Kidney (tissue), 14 donors: Measurements from ENCODE around the gene C10orf95. TPM values are rescaled to one million over a fixed set of nuclear protein-coding genes. Genes with fewer than 3 reads are reported as not detected.

Experiments used
- DNase-seq, 5 donors: peaks; one replicate each; pipeline ENCODE4 v3.0.0-alpha.2; 2013 to 2020
- FAIRE-seq: peaks from 2 replicates; lab custom pipeline; 2012; peaks lifted over from hg19 to GRCh38; lab: Jason Lieb, UNC
- H3K27ac ChIP-seq, 2 donors: one replicate each; pipeline ENCODE4 v1.7.0; 2013; ENCODE audit warnings: low read depth in 2 of 2, low read length in 2 of 2, inconsistent platforms in 1 of 2
- H3K27me3 ChIP-seq: one replicate; pipeline ENCODE4 v1.7.1; 2013; ENCODE audit warnings: low read length, inconsistent platforms; ENCODE audit not compliant: control insufficient read depth, insufficient read depth
- H3K36me3 ChIP-seq, 3 donors: one replicate each; pipeline versions ENCODE4 v1.7.0 to v1.7.1; 2013; ENCODE audit warnings: low read length in 3 of 3, control low read depth in 1 of 3, inconsistent platforms in 1 of 3; ENCODE audit not compliant: insufficient read depth in 3 of 3, control insufficient read depth in 2 of 3
- H3K4me1 ChIP-seq, 3 donors: one replicate each; pipeline versions ENCODE4 v1.7.0 to v1.7.1; 2013; ENCODE audit warnings: low read length in 3 of 3, inconsistent platforms in 1 of 3, low read depth in 1 of 3; ENCODE audit not compliant: control insufficient read depth in 2 of 3, insufficient read depth in 2 of 3
- H3K4me3 ChIP-seq, 3 donors: one replicate each; pipeline versions ENCODE4 v1.7.0 to v1.8.1; 2013; ENCODE audit warnings: low read length in 3 of 3, control low read depth in 1 of 3, inconsistent platforms in 1 of 3
- H3K9ac ChIP-seq, 3 donors: one replicate each; pipeline versions ENCODE4 v1.7.0 to v1.7.1; 2013; ENCODE audit warnings: low read length in 3 of 3, control low read depth in 1 of 3, inconsistent platforms in 1 of 3
- H3K9me3 ChIP-seq, 3 donors: one replicate each; pipeline versions ENCODE4 v1.7.0 to v1.7.1; 2013; ENCODE audit warnings: low read length in 3 of 3, control low read depth in 1 of 3, inconsistent platforms in 1 of 3; ENCODE audit not compliant: control insufficient read depth in 2 of 3, insufficient read depth in 1 of 3
- intact Hi-C: fragments of 100-400 bp; cut with DNase I; formaldehyde crosslinking; loops from one replicate; pipeline ENCODE4 v1.11.1; 2022
- polyA plus RNA-seq: library from polyadenylated mRNA; stranded (reverse); fragments of 350-450 nt; fragmentation: Illumina TruSeq; extraction: RNeasy Lipid Tissue Mini Kit (QIAGEN cat#74804); gene quantifications from one replicate; pipeline ENCODE4 v1.2.3, GENCODE V29; 2014; ENCODE audit warnings: low read depth, low replicate concordance; ENCODE audit not compliant: insufficient read depth
- total RNA-seq: library from RNA; stranded (reverse); fragmentation: NEBNext Ultra II Directional; extraction: Animal tissue kit (Norgen Biotek cat#: 25700); gene quantifications from one replicate; pipeline ENCODE4 v1.2.1, GENCODE V29; 2021
- TF ChIP-seq, protein P1 (sequence below): IDR thresholded peaks from 3 replicates; pipeline ENCODE4 v1.5.1; 2012; ENCODE audit warnings: mild to moderate bottlenecking, moderate library complexity, borderline replicate concordance; ENCODE audit not compliant: insufficient read depth; ENCODE audit errors: extremely low read depth
- donor health status: control.
- donor health status: control.
- donor health status: control.
- donor health status: control.
- donor health status: control.
- donor health status: DM: yes; HTN: yes; CAD: no.
- donor health status: Normal renal cell carcinoma (clear cell type).

Gene C10orf95
- total and polyA plus RNA-seq, 2 donors from 2014 or later, result 0.62 to 2.7 TPM

DNA sequence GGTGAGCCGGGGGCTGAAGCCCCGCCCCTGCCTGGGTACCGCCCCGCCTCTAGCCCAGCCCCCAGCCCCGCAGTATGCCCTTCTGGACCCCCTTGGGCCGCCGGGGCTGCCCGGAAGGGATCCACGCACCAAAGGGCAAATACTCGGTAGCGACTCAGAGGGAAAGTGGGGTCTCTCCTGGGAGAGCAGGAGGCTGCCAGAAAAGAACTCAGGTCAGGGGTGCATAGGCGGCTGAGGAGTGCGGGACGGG lies 29.9 kb downstream of the C10orf95 start:
- Histone ChIP-seq H3K27me3 (peaks cover 3% of the 10 kb centered on the region), H3K4me1 (peaks cover 0 to 29% (median 11%) of the 10 kb centered on the region in 3 donors), H3K27ac (peak overlapping the region; percentile 80 to 93), H3K4me3 (peak overlapping the region; percentile 78 to 98 (median 96)), H3K9ac (peak overlapping the region; percentile 30 to 81 (median 74)), H3K36me3 (peaks cover 0 to 11% (median 0%) of the 10 kb centered on the region in 3 donors), H3K9me3 (no peaks in the 10 kb centered on the region)
- intact Hi-C loops, result no loop called here
- no peak for FAIRE-seq
- TF ChIP-seq, protein P1, sequence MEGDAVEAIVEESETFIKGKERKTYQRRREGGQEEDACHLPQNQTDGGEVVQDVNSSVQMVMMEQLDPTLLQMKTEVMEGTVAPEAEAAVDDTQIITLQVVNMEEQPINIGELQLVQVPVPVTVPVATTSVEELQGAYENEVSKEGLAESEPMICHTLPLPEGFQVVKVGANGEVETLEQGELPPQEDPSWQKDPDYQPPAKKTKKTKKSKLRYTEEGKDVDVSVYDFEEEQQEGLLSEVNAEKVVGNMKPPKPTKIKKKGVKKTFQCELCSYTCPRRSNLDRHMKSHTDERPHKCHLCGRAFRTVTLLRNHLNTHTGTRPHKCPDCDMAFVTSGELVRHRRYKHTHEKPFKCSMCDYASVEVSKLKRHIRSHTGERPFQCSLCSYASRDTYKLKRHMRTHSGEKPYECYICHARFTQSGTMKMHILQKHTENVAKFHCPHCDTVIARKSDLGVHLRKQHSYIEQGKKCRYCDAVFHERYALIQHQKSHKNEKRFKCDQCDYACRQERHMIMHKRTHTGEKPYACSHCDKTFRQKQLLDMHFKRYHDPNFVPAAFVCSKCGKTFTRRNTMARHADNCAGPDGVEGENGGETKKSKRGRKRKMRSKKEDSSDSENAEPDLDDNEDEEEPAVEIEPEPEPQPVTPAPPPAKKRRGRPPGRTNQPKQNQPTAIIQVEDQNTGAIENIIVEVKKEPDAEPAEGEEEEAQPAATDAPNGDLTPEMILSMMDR, result no peak
- DNase-seq, result no peak

DNA sequence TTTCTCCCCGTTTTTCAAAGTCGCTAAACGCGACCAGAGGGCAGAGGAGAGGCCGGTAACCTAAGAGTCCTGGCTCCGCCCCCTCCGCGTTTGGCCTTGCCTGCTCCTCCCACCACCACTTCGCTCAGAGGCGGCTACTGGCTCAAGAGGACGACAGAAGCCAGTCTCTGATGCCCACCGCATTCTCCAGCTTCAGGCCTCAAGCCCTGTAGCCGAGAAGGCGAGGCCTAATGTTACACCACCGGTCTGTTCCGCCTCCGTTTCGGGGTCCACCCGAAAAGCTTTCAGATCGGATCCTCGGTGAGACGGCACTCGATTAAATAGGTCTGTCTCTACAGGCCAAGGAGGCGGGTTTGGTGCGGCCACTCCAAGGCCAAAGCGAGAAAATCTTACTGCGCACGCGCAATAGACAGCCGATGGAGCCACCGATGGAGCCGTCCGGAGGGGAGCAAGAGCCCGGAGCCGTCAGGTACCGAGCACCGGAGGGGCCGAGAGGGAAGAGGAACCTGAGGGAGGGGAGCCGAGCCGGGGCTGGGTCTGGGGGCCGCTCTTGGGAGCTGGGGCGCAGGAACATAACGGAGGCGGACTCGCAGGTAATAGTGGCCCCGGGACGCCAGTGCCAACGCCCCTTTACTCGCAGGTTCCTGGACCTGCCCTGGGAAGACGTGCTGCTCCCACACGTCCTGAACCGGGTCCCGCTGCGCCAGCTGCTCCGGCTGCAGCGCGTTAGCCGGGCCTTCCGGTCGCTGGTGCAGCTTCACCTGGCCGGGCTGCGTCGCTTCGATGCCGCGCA lies 30.4 kb downstream of the C10orf95 start, which contains the start of gene FBXL15:
Gene FBXL15, plus strand, starts transcription at position 123 of the 793 bp plus-strand sequence. Its CDS starts 294 bp downstream, at position 417.
- H3K36me3 ChIP-seq, result peaks cover 0 to 11% (median 0%) of the 10 kb centered on the region in 3 donors
- peak within 1 kb of the TSS; percentile 81 to 95 (median 89) for H3K9ac ChIP-seq
- DNase-seq, result peak; percentile 97 to 99 (median 99)
- peaks cover 0 to 29% (median 11%) of the 10 kb centered on the region in 3 donors for H3K4me1 ChIP-seq
- H3K27ac ChIP-seq, result peak within 1 kb of the TSS; percentile 80 to 93
- H3K4me3 ChIP-seq, result peak within 1 kb of the TSS; percentile 78 to 98 (median 96)
- peaks cover 3% of the 10 kb centered on the region for H3K27me3 ChIP-seq
- H3K9me3 ChIP-seq, result no peaks in the 10 kb centered on the region
- TF ChIP-seq, protein P1, result no peak
- intact Hi-C loops, result no loop called here
- FAIRE-seq, result no peak

DNA sequence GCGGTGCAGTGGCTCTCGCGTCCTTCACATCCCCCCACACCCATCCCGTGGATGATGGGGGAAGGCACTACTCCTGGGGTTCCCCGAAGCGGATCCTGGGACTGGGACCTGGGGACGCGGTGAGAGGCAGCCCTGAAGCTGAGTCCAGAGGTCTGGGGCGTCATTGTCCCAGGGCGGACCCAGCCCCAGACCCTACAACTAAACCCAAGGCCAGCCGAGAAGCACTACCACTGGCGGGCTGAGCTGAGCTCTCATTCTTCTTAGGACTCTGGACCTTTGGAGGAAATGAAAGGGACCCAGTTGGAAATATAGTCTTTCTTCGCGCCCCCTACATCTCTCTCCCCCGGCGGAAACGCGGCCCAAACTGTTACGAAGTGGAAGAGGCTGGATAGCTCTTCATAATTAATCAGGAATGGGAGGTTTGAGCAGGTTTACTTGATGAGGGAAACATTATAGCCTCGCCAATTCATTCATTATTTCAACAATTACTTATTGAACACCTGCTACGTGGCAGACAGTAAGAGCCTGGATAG lies 31.1 kb downstream of the C10orf95 start:
- intact Hi-C loops, result no loop called here
- no peaks in the 10 kb centered on the region for H3K9me3 ChIP-seq
- H3K27me3 ChIP-seq, result peaks cover 3% of the 10 kb centered on the region
- peaks cover 0 to 29% (median 11%) of the 10 kb centered on the region in 3 donors for H3K4me1 ChIP-seq
- H3K4me3 ChIP-seq, result peak overlapping the region; percentile 78 to 98 (median 96)
- TF ChIP-seq, protein P1, result no peak
- FAIRE-seq (no peak), DNase-seq (peak in 1 of 5 donors; percentile 68)
- H3K9ac ChIP-seq, result peak overlapping the region; percentile 63 to 95 (median 89)
- H3K36me3 ChIP-seq, result peaks cover 0 to 11% (median 0%) of the 10 kb centered on the region in 3 donors
- peak overlapping the region; percentile 80 to 93 for H3K27ac ChIP-seq
